GM12872 (cell line): Measurements from ENCODE around the gene HAPSTR1.
A peak's percentile ranks its signal among the peaks of the same experiment; 100 is the strongest.

Experiments used
- TF ChIP-seq, protein P1 (sequence below): IDR thresholded peaks from 3 replicates; pipeline ENCODE4 v1.5.1; 2011; ENCODE audit warnings: low read depth, mild to moderate bottlenecking, low read length, moderate library complexity; ENCODE audit not compliant: insufficient read depth

Gene HAPSTR1

DNA sequence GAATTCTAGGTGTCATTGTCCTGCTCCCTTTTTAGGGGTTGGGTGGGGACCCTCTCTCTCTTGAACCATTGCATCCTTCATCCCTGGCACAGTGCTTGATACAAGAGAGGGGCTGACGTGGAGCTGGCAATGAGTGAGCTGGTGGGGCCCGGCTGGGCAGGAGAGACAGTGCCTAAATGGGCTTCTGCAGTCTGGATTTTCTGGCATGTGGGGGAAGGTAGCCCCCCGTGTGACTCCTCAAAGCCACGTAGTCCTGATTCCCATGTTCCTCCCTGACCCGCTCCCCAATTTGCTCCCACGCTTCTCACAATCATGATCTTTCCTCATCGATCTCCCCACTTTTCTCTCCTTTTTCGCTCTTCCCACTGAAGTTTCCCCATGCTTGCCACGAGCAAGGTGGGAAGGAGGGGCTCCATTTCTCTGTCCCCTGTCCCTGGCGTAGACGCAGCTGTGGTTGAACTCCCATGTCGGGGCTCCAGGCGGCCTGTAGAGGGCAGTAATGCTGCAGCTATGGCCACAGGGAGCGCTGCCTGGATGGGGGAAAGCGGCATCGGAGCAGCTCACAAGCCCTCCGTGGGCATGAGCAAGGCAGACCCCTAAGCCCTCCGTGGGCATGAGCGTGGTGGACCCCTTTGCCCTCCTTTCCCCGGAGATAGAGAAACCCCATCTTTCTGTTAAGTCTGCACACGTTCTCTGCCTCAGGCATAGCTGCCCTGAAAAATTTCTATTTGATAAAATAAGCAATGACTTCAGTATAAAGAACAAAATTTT lies 47.5 kb downstream of the HAPSTR1 start:
- TF ChIP-seq, protein P1, sequence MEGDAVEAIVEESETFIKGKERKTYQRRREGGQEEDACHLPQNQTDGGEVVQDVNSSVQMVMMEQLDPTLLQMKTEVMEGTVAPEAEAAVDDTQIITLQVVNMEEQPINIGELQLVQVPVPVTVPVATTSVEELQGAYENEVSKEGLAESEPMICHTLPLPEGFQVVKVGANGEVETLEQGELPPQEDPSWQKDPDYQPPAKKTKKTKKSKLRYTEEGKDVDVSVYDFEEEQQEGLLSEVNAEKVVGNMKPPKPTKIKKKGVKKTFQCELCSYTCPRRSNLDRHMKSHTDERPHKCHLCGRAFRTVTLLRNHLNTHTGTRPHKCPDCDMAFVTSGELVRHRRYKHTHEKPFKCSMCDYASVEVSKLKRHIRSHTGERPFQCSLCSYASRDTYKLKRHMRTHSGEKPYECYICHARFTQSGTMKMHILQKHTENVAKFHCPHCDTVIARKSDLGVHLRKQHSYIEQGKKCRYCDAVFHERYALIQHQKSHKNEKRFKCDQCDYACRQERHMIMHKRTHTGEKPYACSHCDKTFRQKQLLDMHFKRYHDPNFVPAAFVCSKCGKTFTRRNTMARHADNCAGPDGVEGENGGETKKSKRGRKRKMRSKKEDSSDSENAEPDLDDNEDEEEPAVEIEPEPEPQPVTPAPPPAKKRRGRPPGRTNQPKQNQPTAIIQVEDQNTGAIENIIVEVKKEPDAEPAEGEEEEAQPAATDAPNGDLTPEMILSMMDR, result peak; percentile 96

GRCh38 chr16:9139965-9140364 lies 48.5 kb downstream of the HAPSTR1 start:
- TF ChIP-seq, protein P1, result no peak
